Right atrium auricular region (tissue), 2 donors: ENCODE measurements around the gene DIPK1A. TPM values are rescaled to one million over a fixed set of nuclear protein-coding genes. Genes with fewer than 3 reads are reported as not detected.

Source experiments
- DNase-seq: peaks from one replicate; pipeline ENCODE4 v3.0.0-alpha.2; 2019; ENCODE audit warnings: low spot score
- H3K27ac ChIP-seq, 2 donors: fragments of 200-600 bp; sonication (generic); 1 replicate in 1 of 2; 2 replicates in 1 of 2; pipeline ENCODE4 v1.5.1; 2016 to 2019
- H3K27me3 ChIP-seq, 2 donors: fragments of 200-600 bp; sonication (generic); one replicate each; pipeline versions ENCODE4 v1.5.1 to v1.6.0; 2017 to 2019
- H3K36me3 ChIP-seq: fragments of 200-600 bp; sonication (generic); one replicate; pipeline ENCODE4 v1.5.1; 2016
- H3K4me1 ChIP-seq, 2 donors: fragments of 200-600 bp; sonication (generic); one replicate each; pipeline versions ENCODE4 v1.5.1 to v1.6.0; 2017 to 2019
- H3K4me3 ChIP-seq, 2 donors: fragments of 200-600 bp; sonication (generic); 1 replicate in 1 of 2; 2 replicates in 1 of 2; pipeline ENCODE4 v1.5.1; 2017 to 2019; ENCODE audit warnings: mild to moderate bottlenecking in 1 of 2, moderate library complexity in 1 of 2
- H3K9me3 ChIP-seq, 2 donors: fragments of 200-600 bp; sonication (generic); one replicate each; pipeline ENCODE4 v1.5.1; 2019
- total RNA-seq, 2 donors: library from RNA; depleted of rRNA; stranded (reverse); fragments of >200 nt; gene quantifications; one replicate each; pipeline ENCODE4 v1.1.0, GENCODE V29; 2016
- TF ChIP-seq, protein P1 (sequence below), 2 donors: fragments of 200-600 bp; sonication (generic); IDR thresholded peaks; one replicate each; pipeline ENCODE4 v1.5.1; 2019; ENCODE audit warnings: antibody characterized with exemption in 2 of 2

The DIPK1A gene
- total RNA-seq, 2 donors from 2014 or later: 5.9 to 7.9 TPM

DNA sequence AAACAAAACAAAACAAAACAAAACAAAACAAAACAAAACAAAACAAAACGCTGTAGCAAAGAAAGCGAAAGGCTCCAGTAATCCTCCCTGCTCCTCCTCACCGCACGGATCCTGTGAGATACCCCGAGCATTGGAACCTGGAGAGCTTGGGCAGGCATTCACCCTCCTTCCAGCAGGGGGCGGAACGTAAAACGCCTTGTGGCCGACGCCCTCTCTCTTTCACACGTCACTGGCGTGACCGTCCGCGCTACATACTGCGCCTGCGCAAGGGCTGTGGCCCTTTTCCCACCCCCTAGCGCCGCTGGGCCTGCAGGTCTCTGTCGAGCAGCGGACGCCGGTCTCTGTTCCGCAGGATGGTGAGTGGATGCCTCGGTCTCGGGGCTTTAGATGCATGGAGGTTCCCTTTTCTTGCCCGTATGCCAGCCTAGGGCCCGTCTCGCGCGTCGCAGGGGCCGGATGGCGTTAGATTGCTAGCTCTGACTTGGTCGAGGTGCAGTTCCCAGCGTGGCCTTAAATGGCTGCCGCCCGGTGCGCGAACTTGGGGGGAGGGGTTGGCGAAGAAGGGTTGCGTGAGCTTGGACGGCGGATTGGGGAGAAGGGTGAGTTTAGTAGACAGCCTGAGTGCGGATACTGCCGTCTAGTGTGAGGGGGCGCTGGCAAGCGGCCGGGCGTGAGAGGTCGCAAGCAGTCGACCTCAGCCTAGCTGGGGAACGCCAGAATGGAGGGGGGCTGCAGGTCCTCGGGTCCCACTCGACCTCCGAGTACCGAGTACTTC, 129.3 kb downstream of the DIPK1A start, which contains the start of gene RPL5:
Gene RPL5, plus strand, starts transcription at position 279 of the 775 bp plus-strand sequence. Its CDS starts 75 bp downstream, at position 354.
- Histone ChIP-seq H3K36me3 (peaks cover 37% of the 10 kb centered on the region), H3K27ac (peak within 1 kb of the TSS; percentile 89 to 95), H3K4me1 (peaks cover 0 to 26% of the 10 kb centered on the region in 2 donors), H3K9me3 (no peaks in the 10 kb centered on the region), H3K27me3 (no peaks in the 10 kb centered on the region), H3K4me3 (peak within 1 kb of the TSS; percentile 79 to 91)
- TF ChIP-seq, protein P1, sequence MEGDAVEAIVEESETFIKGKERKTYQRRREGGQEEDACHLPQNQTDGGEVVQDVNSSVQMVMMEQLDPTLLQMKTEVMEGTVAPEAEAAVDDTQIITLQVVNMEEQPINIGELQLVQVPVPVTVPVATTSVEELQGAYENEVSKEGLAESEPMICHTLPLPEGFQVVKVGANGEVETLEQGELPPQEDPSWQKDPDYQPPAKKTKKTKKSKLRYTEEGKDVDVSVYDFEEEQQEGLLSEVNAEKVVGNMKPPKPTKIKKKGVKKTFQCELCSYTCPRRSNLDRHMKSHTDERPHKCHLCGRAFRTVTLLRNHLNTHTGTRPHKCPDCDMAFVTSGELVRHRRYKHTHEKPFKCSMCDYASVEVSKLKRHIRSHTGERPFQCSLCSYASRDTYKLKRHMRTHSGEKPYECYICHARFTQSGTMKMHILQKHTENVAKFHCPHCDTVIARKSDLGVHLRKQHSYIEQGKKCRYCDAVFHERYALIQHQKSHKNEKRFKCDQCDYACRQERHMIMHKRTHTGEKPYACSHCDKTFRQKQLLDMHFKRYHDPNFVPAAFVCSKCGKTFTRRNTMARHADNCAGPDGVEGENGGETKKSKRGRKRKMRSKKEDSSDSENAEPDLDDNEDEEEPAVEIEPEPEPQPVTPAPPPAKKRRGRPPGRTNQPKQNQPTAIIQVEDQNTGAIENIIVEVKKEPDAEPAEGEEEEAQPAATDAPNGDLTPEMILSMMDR (IDR thresholded peaks at IDR 0.05): peak; percentile 95 to 97
- peak; percentile 97 for DNase-seq

- peak overlapping the region in 1 of 2 donors; percentile 95 for H3K27ac ChIP-seq
Measured at GRCh38 chr1:92831368-92831761, 129.9 kb downstream of the DIPK1A start.

GRCh38 chr1:92826792-92827191, 134.5 kb downstream of the DIPK1A start:
- Histone ChIP-seq H3K27ac (no peak overlapping the region), H3K4me3 (no peak overlapping the region), H3K27me3 (no peaks in the 10 kb centered on the region), H3K9me3 (no peaks in the 10 kb centered on the region), H3K4me1 (no peaks in the 10 kb centered on the region), H3K36me3 (no peaks in the 10 kb centered on the region)
- TF ChIP-seq, protein P1 (IDR thresholded peaks at IDR 0.05): no peak
- no peak for DNase-seq

More at GRCh38 chr1:92831368-92831761, 129.9 kb downstream of the DIPK1A start:
- Histone ChIP-seq H3K9me3 (no peaks in the 10 kb centered on the region), H3K36me3 (peaks cover 31% of the 10 kb centered on the region), H3K27me3 (no peaks in the 10 kb centered on the region), H3K4me1 (peaks cover 0 to 25% of the 10 kb centered on the region in 2 donors), H3K4me3 (peak overlapping the region; percentile 79 to 91)
- TF ChIP-seq, protein P1 (IDR thresholded peaks at IDR 0.05): no peak
- no peak for DNase-seq

DNA sequence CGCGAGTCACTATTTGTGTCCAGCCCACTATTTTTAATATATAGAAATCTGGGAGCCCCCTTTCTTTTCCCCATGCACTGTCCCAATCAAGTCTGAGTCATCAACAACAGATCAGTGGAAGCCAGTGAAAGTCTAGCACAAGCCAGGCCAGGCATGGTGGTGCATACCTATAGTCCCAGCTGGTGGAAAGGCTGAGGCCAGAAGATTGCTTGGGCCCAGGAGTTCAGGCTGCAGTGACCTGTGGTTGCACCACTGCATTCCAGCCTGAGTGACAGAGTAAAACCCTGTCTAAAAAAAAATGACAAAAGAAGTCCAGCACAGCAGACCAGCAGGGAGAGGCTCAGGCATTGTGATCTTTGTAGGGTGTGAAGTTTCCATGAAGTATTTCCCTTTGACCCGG, 138.4 kb downstream of the DIPK1A start:
- H3K4me3 ChIP-seq: no peak overlapping the region
- TF ChIP-seq, protein P1 (IDR thresholded peaks at IDR 0.05): no peak
- no peaks in the 10 kb centered on the region for H3K27me3 ChIP-seq
- H3K4me1 ChIP-seq: no peaks in the 10 kb centered on the region
- H3K36me3 ChIP-seq: no peaks in the 10 kb centered on the region
- DNase-seq: no peak
- H3K9me3 ChIP-seq: no peaks in the 10 kb centered on the region
- H3K27ac ChIP-seq: no peak overlapping the region

DNA sequence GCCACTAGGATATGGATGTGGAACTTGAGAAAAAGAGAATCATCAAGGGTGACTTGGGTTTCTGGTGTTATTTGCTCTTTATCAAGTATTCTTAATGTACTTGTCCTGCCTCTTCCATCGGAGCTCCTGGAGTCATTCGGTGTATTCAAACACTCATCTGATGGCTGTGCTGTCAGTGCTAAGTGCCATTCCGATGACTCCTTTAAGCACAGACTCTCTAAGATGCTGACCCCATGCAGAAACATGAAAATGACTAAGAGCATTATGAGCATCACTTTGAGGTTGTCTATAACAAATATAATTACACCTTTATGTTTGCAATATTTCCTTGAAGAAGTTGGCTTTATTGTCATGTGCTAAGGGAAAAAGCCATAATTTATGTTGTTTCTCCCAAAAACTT, 140.7 kb downstream of the DIPK1A start:
- Histone ChIP-seq H3K4me3 (no peak overlapping the region), H3K9me3 (no peaks in the 10 kb centered on the region), H3K27ac (no peak overlapping the region), H3K36me3 (no peaks in the 10 kb centered on the region), H3K27me3 (no peaks in the 10 kb centered on the region), H3K4me1 (no peaks in the 10 kb centered on the region)
- DNase-seq: no peak
- TF ChIP-seq, protein P1 (IDR thresholded peaks at IDR 0.05): no peak
